SK-N-SH treated with all-trans-retinoic acid at 6 μM for 48 hours (cell line): ENCODE results near the gene PSRC1.

Experiments used
- ARNTL ChIP-seq: fragments of 450-650 bp; formaldehyde crosslinking; IDR thresholded peaks from 2 replicates; pipeline ENCODE4 v1.5.0; 2020; ENCODE audit warnings: low read depth, mild to moderate bottlenecking, moderate library complexity, borderline replicate concordance
- CREB5 ChIP-seq: fragments of 250-450 bp; sonication (Bioruptor Pico); IDR thresholded peaks from 2 replicates; pipeline ENCODE4 v1.5.1; 2020; ENCODE audit warnings: low read depth, mild to moderate bottlenecking, moderate library complexity
- GLIS3 ChIP-seq: fragments of 250-450 bp; sonication (Bioruptor Pico); IDR thresholded peaks from 2 replicates; pipeline ENCODE4 v1.5.0; 2020; ENCODE audit warnings: mild to moderate bottlenecking, moderate library complexity
- ISL1 ChIP-seq: fragments of 250-450 bp; sonication (Bioruptor Pico); IDR thresholded peaks from 2 replicates; pipeline ENCODE4 v2.1.2; 2022; ENCODE audit warnings: mild to moderate bottlenecking, moderate library complexity
- PATZ1 ChIP-seq: fragments of 250-450 bp; sonication (Bioruptor Pico); IDR thresholded peaks from 2 replicates; pipeline ENCODE4 v1.8.0; 2020; ENCODE audit warnings: mild to moderate bottlenecking, moderate library complexity, borderline replicate concordance
- PPARA ChIP-seq: fragments of 250-450 bp; sonication (Bioruptor Pico); IDR thresholded peaks from 2 replicates; pipeline ENCODE4 v1.5.0; 2020; ENCODE audit warnings: mild to moderate bottlenecking, borderline replicate concordance
- RARB ChIP-seq: fragments of 250-450 bp; sonication (Bioruptor Pico); IDR thresholded peaks from 2 replicates; pipeline ENCODE4 v1.8.0; 2021; ENCODE audit warnings: mild to moderate bottlenecking, moderate library complexity
- SNAI2 ChIP-seq: fragments of 250-450 bp; sonication (Bioruptor Pico); IDR thresholded peaks from 2 replicates; pipeline ENCODE4 v1.5.0; 2020; ENCODE audit warnings: mild to moderate bottlenecking, moderate library complexity
- TCF4 ChIP-seq: fragments of 250-450 bp; sonication (Bioruptor Pico); IDR thresholded peaks from 2 replicates; pipeline ENCODE4 v1.8.0; 2021; ENCODE audit warnings: mild to moderate bottlenecking, moderate library complexity, borderline replicate concordance
- ZC3H10 ChIP-seq: fragments of 250-450 bp; sonication (Bioruptor Pico); IDR thresholded peaks from 2 replicates; pipeline ENCODE4 v1.5.1; 2021; ENCODE audit warnings: mild to moderate bottlenecking, moderate library complexity
- ZFP30 ChIP-seq: fragments of 450-650 bp; formaldehyde crosslinking; IDR thresholded peaks from 2 replicates; pipeline ENCODE4 v1.5.0; 2022; ENCODE audit warnings: mild to moderate bottlenecking, moderate library complexity
- ZNF565 ChIP-seq: fragments of 450-650 bp; formaldehyde crosslinking; conservative IDR thresholded peaks from 2 replicates; pipeline ENCODE4 v1.5.0; 2020; ENCODE audit warnings: low read depth, mild to moderate bottlenecking, moderate library complexity
- ZNF8 ChIP-seq: fragments of 450-650 bp; formaldehyde crosslinking; IDR thresholded peaks from 2 replicates; pipeline ENCODE4 v1.5.0; 2020; ENCODE audit warnings: mild to moderate bottlenecking, moderate library complexity

GRCh38 chr1:109275706-109276345, 7.1 kb downstream of the PSRC1 start:
- TF ChIP-seq ZC3H10 (CRISPR knock-in tag) (no peak), PATZ1 (CRISPR knock-in tag) (no peak), ARNTL (CRISPR knock-in tag) (no peak), ISL1 (CRISPR knock-in tag) (no peak), TCF4 (CRISPR knock-in tag) (no peak), CREB5 (CRISPR knock-in tag) (no peak), SNAI2 (CRISPR knock-in tag) (no peak), RARB (no peak), ZFP30 (CRISPR knock-in tag) (no peak), GLIS3 (CRISPR knock-in tag) (no peak), PPARA (no peak), ZNF565 (no peak), ZNF8 (CRISPR knock-in tag) (no peak)
